HEK293 (cell line): Measurements from ENCODE around the gene BCL2.

Source experiments
- CTCF ChIA-PET: fragments of 350-600 bp; formaldehyde crosslinking; extraction: SDS; loops from one replicate; lab custom pipeline; 2021; ENCODE audit warnings: antibody characterized with exemption; lab: Yijun Ruan, JAX
- POLR2A ChIA-PET: fragments of 300-600 bp; formaldehyde crosslinking; extraction: SDS; loops from one replicate; lab custom pipeline; 2020; ENCODE audit warnings: antibody characterized with exemption, inconsistent platforms; lab: Yijun Ruan, JAX
- H3K27ac ChIP-seq: fragments of 200-500 bp; sonication (Bioruptor generic); 2 replicates; pipeline ENCODE4 v1.5.1; 2014; ENCODE audit warnings: low read depth, low read length, control low read depth, inconsistent platforms; ENCODE audit errors: extremely low read depth
- H3K36me3 ChIP-seq, 2 experiments: fragments of 200-500 bp in 1 of 2; sonication (Bioruptor generic) in 1 of 2; 1 replicate in 1 of 2; 2 replicates in 1 of 2; pipeline ENCODE4 v1.5.1; 2014 to 2017; ENCODE audit warnings: inconsistent platforms in 2 of 2, low read length in 2 of 2; ENCODE audit not compliant: control insufficient read depth in 2 of 2, insufficient read depth in 1 of 2
- H3K4me1 ChIP-seq: fragments of 200-500 bp; sonication (Bioruptor generic); 2 replicates; pipeline ENCODE4 v1.5.1; 2014; ENCODE audit warnings: mild to moderate bottlenecking, low read length, inconsistent platforms; ENCODE audit not compliant: control insufficient read depth, insufficient read depth
- H3K4me3 ChIP-seq: 2 replicates; pipeline ENCODE4 v1.5.1; 2011; ENCODE audit warnings: low read depth, mild to moderate bottlenecking, control low read depth, low read length, moderate library complexity
- H3K9me3 ChIP-seq: fragments of 200-500 bp; sonication (Bioruptor generic); 2 replicates; pipeline ENCODE4 v1.5.1; 2014; ENCODE audit warnings: low read depth, low read length, inconsistent platforms; ENCODE audit not compliant: control insufficient read depth, insufficient read depth
- GLIS2 ChIP-seq: fragments of 450-650 bp; formaldehyde crosslinking; IDR thresholded peaks from 2 replicates; pipeline ENCODE4 v1.5.1; 2016; ENCODE audit warnings: missing biosample characterization, missing genetic modification characterization
- KLF9 ChIP-seq: fragments of 450-650 bp; formaldehyde crosslinking; IDR thresholded peaks from 2 replicates; pipeline ENCODE4 v1.5.1; 2016; ENCODE audit warnings: missing biosample characterization, missing genetic modification characterization, low read depth
- MEIS1 ChIP-seq: sonication (generic); formaldehyde crosslinking; IDR thresholded peaks from 2 replicates; pipeline ENCODE4 v1.8.1; 2022; ENCODE audit warnings: missing genetic modification reagents, mild to moderate bottlenecking, borderline replicate concordance
- SCRT1 ChIP-seq: fragments of 450-650 bp; formaldehyde crosslinking; IDR thresholded peaks from 2 replicates; pipeline ENCODE4 v1.5.1; 2016; ENCODE audit warnings: missing biosample characterization, missing genetic modification characterization, borderline replicate concordance
- ZBTB17 ChIP-seq: fragments of 450-650 bp; formaldehyde crosslinking; IDR thresholded peaks from 2 replicates; pipeline ENCODE4 v1.5.1; 2016; ENCODE audit warnings: missing biosample characterization, missing genetic modification characterization
- ZFP41 ChIP-seq: fragments of 450-650 bp; formaldehyde crosslinking; IDR thresholded peaks from 2 replicates; pipeline ENCODE4 v1.5.1; 2016; ENCODE audit warnings: missing biosample characterization, missing genetic modification characterization, borderline replicate concordance
- ZNF112 ChIP-seq: fragments of 450-650 bp; formaldehyde crosslinking; IDR thresholded peaks from 2 replicates; pipeline ENCODE4 v1.5.0; 2017; ENCODE audit warnings: missing biosample characterization, missing genetic modification characterization
- ZNF2 ChIP-seq: fragments of 450-650 bp; formaldehyde crosslinking; IDR thresholded peaks from 2 replicates; pipeline ENCODE4 v1.5.1; 2016; ENCODE audit warnings: missing biosample characterization, missing genetic modification characterization
- ZNF202 ChIP-seq: fragments of 450-650 bp; formaldehyde crosslinking; IDR thresholded peaks from 2 replicates; pipeline ENCODE4 v1.5.1; 2016; ENCODE audit warnings: missing biosample characterization, missing genetic modification characterization, borderline replicate concordance
- ZNF211 ChIP-seq: fragments of 450-650 bp; formaldehyde crosslinking; IDR thresholded peaks from 2 replicates; pipeline ENCODE4 v1.5.1; 2016; ENCODE audit warnings: low read depth, missing biosample characterization, missing genetic modification characterization
- ZNF391 ChIP-seq: fragments of 450-650 bp; formaldehyde crosslinking; IDR thresholded peaks from 2 replicates; pipeline ENCODE4 v1.5.1; 2016; ENCODE audit warnings: low read depth, missing biosample characterization, missing genetic modification characterization, borderline replicate concordance
- ZNF621 ChIP-seq: fragments of 450-650 bp; formaldehyde crosslinking; IDR thresholded peaks from 2 replicates; pipeline ENCODE4 v1.5.1; 2017; ENCODE audit warnings: missing biosample characterization, missing genetic modification characterization
- ZNF670 ChIP-seq: fragments of 450-650 bp; formaldehyde crosslinking; IDR thresholded peaks from 2 replicates; pipeline ENCODE4 v1.5.1; 2016; ENCODE audit warnings: missing biosample characterization, missing genetic modification characterization, low read depth
- ZNF677 ChIP-seq: fragments of 450-650 bp; IDR thresholded peaks from 2 replicates; pipeline ENCODE4 v1.5.0; 2018; ENCODE audit warnings: missing biosample characterization, mild to moderate bottlenecking, missing genetic modification characterization, moderate library complexity
- ZNF843 ChIP-seq: fragments of 450-650 bp; formaldehyde crosslinking; IDR thresholded peaks from 2 replicates; pipeline ENCODE4 v1.5.1; 2016; ENCODE audit warnings: missing biosample characterization, missing genetic modification characterization
- ZXDB ChIP-seq: fragments of 450-650 bp; formaldehyde crosslinking; IDR thresholded peaks from 2 replicates; pipeline ENCODE4 v1.5.1; 2016; ENCODE audit warnings: missing biosample characterization, missing genetic modification characterization
- TF ChIP-seq, protein P1 (sequence below): fragments of 450-650 bp; formaldehyde crosslinking; conservative IDR thresholded peaks from 2 replicates; pipeline ENCODE4 v1.5.1; 2016; ENCODE audit warnings: low read depth, missing biosample characterization, missing genetic modification characterization
- TF ChIP-seq, protein P2 (sequence below): fragments of 450-650 bp; formaldehyde crosslinking; IDR thresholded peaks from 2 replicates; pipeline ENCODE4 v1.5.1; 2016; ENCODE audit warnings: missing biosample characterization, missing genetic modification characterization
- TF ChIP-seq, protein P3 (sequence below): fragments of 450-650 bp; formaldehyde crosslinking; IDR thresholded peaks from 2 replicates; pipeline ENCODE4 v1.5.1; 2016; ENCODE audit warnings: missing biosample characterization, missing genetic modification characterization
- TF ChIP-seq, protein P4 (sequence below): fragments of 450-650 bp; IDR thresholded peaks from 2 replicates; pipeline ENCODE4 v1.5.1; 2018; ENCODE audit warnings: missing biosample characterization, missing genetic modification characterization

Gene BCL2

DNA sequence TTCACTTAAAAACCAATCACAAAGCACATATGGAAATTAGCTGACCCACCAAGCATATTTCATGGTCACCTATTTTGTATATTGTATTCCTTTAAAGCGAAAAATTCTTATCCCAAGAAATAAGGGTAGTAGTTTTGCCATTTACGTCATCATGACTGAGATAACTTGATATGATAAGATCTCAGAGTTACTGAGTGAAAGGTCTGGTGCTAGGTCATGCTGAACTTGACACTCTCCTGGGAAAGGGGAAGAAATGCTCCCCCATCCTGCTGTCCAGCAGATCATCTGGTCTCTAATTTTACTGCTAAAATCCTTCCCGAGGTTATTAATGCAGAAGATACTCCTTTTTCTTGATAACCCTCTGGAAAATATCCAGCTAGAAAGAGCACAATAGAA, 78.3 kb downstream of the BCL2 start:
- ChIA-PET CTCF (interaction anchor here (0.5 kb wide), 2 partner anchors 78 to 182 kb away, joined by 3 read pairs; no protein-coding TSS in a partner anchor), POLR2A (no interaction called here)
- H3K9me3 ChIP-seq, result no peaks in the 10 kb centered on the region
- no peaks in the 10 kb centered on the region for H3K36me3 ChIP-seq
- no peak overlapping the region for H3K4me3 ChIP-seq
- no peak for TF ChIP-seq ZNF202 (tag by site-specific recombination)
- TF ChIP-seq, protein P1, sequence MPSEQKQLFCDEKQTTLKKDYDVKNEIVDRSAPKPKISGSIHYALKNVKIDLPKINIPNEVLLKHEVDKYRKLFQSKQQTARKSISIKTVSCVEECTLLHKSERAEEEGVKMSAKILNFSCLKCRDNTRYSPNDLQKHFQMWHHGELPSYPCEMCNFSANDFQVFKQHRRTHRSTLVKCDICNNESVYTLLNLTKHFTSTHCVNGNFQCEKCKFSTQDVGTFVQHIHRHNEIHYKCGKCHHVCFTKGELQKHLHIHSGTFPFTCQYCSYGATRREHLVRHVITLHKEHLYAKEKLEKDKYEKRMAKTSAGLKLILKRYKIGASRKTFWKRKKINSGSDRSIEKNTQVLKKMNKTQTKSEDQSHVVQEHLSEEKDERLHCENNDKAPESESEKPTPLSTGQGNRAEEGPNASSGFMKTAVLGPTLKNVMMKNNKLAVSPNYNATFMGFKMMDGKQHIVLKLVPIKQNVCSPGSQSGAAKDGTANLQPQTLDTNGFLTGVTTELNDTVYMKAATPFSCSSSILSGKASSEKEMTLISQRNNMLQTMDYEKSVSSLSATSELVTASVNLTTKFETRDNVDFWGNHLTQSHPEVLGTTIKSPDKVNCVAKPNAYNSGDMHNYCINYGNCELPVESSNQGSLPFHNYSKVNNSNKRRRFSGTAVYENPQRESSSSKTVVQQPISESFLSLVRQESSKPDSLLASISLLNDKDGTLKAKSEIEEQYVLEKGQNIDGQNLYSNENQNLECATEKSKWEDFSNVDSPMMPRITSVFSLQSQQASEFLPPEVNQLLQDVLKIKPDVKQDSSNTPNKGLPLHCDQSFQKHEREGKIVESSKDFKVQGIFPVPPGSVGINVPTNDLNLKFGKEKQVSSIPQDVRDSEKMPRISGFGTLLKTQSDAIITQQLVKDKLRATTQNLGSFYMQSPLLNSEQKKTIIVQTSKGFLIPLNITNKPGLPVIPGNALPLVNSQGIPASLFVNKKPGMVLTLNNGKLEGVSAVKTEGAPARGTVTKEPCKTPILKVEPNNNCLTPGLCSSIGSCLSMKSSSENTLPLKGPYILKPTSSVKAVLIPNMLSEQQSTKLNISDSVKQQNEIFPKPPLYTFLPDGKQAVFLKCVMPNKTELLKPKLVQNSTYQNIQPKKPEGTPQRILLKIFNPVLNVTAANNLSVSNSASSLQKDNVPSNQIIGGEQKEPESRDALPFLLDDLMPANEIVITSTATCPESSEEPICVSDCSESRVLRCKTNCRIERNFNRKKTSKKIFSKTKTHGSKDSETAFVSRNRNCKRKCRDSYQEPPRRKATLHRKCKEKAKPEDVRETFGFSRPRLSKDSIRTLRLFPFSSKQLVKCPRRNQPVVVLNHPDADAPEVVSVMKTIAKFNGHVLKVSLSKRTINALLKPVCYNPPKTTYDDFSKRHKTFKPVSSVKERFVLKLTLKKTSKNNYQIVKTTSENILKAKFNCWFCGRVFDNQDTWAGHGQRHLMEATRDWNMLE (tag by site-specific recombination), result no peak
- TF ChIP-seq ZNF677 (tag by site-specific recombination), result no peak
- TF ChIP-seq GLIS2 (tag by site-specific recombination), result no peak
- no peak for TF ChIP-seq ZNF391 (tag by site-specific recombination)
- TF ChIP-seq ZNF670, result no peak
- no peak for TF ChIP-seq ZNF621 (tag by site-specific recombination)
- TF ChIP-seq ZFP41 (tag by site-specific recombination), result no peak
- TF ChIP-seq, protein P2, sequence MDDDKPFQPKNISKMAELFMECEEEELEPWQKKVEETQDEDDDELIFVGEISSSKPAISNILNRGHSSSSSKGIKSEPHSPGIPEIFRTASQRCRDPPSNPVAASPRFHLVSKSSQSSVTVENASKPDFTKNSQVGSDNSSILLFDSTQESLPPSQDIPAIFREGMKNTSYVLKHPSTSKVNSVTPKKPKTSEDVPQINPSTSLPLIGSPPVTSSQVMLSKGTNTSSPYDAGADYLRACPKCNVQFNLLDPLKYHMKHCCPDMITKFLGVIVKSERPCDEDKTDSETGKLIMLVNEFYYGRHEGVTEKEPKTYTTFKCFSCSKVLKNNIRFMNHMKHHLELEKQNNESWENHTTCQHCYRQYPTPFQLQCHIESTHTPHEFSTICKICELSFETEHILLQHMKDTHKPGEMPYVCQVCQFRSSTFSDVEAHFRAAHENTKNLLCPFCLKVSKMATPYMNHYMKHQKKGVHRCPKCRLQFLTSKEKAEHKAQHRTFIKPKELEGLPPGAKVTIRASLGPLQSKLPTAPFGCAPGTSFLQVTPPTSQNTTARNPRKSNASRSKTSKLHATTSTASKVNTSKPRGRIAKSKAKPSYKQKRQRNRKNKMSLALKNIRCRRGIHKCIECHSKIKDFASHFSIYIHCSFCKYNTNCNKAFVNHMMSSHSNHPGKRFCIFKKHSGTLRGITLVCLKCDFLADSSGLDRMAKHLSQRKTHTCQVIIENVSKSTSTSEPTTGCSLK (tag by site-specific recombination), result no peak
- TF ChIP-seq, protein P3, sequence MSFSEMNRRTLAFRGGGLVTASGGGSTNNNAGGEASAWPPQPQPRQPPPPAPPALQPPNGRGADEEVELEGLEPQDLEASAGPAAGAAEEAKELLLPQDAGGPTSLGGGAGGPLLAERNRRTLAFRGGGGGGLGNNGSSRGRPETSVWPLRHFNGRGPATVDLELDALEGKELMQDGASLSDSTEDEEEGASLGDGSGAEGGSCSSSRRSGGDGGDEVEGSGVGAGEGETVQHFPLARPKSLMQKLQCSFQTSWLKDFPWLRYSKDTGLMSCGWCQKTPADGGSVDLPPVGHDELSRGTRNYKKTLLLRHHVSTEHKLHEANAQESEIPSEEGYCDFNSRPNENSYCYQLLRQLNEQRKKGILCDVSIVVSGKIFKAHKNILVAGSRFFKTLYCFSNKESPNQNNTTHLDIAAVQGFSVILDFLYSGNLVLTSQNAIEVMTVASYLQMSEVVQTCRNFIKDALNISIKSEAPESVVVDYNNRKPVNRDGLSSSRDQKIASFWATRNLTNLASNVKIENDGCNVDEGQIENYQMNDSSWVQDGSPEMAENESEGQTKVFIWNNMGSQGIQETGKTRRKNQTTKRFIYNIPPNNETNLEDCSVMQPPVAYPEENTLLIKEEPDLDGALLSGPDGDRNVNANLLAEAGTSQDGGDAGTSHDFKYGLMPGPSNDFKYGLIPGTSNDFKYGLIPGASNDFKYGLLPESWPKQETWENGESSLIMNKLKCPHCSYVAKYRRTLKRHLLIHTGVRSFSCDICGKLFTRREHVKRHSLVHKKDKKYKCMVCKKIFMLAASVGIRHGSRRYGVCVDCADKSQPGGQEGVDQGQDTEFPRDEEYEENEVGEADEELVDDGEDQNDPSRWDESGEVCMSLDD, result no peak
- TF ChIP-seq, protein P4, sequence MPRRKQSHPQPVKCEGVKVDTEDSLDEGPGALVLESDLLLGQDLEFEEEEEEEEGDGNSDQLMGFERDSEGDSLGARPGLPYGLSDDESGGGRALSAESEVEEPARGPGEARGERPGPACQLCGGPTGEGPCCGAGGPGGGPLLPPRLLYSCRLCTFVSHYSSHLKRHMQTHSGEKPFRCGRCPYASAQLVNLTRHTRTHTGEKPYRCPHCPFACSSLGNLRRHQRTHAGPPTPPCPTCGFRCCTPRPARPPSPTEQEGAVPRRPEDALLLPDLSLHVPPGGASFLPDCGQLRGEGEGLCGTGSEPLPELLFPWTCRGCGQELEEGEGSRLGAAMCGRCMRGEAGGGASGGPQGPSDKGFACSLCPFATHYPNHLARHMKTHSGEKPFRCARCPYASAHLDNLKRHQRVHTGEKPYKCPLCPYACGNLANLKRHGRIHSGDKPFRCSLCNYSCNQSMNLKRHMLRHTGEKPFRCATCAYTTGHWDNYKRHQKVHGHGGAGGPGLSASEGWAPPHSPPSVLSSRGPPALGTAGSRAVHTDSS, result no peak
- no peak for TF ChIP-seq KLF9
- no peak for TF ChIP-seq MEIS1 (CRISPR knock-in tag)
- TF ChIP-seq ZBTB17, result no peak
- no peak for TF ChIP-seq ZNF211
- no peak for TF ChIP-seq ZNF2
- TF ChIP-seq ZXDB (tag by site-specific recombination), result no peak
- TF ChIP-seq ZNF843 (tag by site-specific recombination), result no peak
- TF ChIP-seq ZNF112 (tag by site-specific recombination), result no peak
- no peak for TF ChIP-seq SCRT1 (tag by site-specific recombination)
- no peak overlapping the region for H3K27ac ChIP-seq
- peaks cover 12% of the 10 kb centered on the region for H3K4me1 ChIP-seq
